HT-29 (cell line): ENCODE measurements around the gene NUP107. TPM values are rescaled to one million over a fixed set of nuclear protein-coding genes. Genes with fewer than 3 reads are reported as not detected.
"Not testable (repeated sequence)": the region's sequence is repeated elsewhere in the genome, so short reads cannot be mapped to it uniquely, and the experiment has no call there.

Source experiments
- DNase-seq: peaks from one replicate; pipeline ENCODE4 v3.0.0-alpha.2; 2015; ENCODE audit warnings: low spot score
- total RNA-seq: library from RNA; depleted of rRNA; stranded (reverse); fragments of >200 nt; shearing (Covaris generic); gene quantifications from 2 replicates; pipeline ENCODE4 v1.2.3, GENCODE V29; 2014; rRNA removed

The NUP107 gene
- total RNA-seq = 45.4 and 48.3 TPM in 2 replicates

DNA sequence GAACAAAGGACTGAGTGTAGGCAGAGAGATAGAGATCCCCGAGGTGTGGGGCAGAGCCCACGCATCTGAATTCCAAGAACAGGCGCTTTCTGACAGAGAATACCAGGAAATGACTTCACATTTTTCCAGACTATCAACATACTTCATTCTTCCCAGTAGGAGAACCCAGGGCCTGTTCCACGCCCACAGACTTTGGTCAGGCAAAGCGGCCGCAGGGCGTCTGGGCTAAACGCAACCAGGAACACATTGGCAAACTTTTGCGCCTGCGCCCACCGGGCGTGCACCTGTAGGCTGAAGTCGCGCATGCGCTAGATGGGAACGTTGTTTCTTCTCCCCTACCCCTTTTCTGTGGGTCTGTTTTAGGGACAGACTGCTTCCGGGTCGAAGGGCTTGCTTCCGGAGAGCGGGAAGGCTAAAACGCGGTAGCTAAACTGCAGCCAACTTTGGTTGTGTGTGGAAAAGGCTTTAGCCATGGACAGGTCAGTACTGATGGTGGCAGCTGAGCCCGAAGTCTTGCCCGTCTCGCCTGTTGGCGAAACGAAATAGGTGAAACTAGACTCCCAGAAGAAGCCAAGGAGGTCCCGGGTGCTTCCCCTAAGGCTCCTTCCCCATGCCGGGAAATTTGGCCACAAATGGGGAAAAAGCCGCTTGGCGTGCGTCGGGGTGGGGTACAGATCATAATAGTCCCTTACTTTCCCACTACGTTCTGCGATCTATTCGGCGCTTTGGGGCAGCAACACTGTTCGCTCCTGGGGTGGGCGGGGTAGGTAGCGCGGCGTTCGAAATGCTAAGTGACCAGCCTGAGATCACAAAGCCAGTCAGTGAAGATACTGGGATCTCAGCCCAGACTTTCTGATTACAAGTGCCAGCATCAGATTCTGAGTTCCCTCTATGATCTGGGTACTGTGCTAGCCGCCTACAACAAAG lies at the start of gene NUP107:
TSS of gene NUP107 (plus strand) at position 384 of the 927 bp plus-strand sequence. CDS start at position 472, 88 bp downstream.
- peak; percentile 100 for DNase-seq

DNA sequence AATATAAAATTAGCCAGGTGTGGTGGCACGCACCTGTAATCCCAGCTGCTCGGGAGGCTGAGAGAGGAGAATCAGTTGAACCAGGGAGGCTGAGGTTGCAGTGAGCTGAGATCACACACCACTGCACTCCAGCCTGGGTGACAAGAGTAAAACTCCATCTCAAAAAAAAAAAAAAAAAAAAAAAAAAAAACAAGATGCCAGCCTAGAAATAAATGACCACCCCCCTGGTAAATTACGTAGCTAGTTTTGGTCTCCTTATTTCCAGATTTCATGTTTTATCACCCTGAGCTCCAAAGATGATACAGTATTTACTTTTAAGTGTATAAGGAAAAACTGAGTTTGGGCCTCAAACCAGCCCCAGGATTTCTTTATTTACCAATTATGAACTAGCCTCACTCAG lies 49.3 kb upstream of the NUP107 start:
- not testable (repeated sequence) for DNase-seq

DNA sequence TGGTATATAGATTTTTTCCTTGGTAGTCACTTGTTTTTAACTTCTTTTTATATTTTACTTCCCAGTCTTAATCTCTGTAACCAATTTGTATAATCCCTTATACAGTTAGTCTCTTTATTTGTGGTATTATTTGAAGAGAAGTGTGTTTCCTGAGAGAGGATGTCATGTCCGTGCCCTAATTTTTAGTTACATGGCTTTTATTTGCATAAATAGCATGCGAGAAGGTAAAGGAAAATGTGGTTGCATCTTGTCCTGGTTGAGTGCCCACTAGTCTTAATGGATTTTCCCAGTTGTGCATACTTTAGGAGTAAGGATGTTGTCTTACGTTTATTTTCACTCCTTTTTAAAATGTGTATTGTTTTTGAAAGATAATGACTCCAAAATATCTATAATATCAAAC lies 48.6 kb upstream of the NUP107 start:
- DNase-seq = no peak

DNA sequence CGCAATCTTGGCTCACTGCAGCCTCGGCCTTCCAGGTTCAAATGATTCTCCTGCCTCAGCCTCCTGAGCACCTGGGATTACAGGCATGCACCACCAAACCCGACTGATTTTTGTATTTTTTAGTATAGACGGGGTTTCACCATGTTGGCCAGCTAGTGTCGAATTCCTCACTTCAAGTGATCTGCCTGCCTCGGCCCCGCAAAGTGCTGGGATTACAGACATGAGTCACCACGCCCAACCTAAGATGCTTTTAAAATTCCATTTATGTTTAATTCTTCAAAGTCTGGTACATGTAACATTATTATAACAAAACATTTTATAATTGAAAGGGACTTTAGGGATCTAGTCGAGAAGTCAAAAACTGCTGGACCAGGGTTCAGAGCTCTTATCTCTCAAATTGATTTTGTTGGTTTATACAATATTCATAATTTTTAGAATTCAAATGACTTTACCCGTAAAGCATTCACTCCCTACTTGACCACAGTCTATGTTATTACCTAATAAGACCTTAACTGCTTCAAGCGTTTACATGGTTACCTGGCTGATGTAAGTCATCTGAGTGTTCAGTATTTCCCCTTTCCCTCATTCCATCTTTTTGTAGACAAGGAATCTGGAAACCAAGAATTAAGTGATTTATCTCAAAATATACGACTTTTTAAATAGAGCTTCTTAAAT lies 47.9 kb upstream of the NUP107 start:
- DNase-seq = no peak

DNA sequence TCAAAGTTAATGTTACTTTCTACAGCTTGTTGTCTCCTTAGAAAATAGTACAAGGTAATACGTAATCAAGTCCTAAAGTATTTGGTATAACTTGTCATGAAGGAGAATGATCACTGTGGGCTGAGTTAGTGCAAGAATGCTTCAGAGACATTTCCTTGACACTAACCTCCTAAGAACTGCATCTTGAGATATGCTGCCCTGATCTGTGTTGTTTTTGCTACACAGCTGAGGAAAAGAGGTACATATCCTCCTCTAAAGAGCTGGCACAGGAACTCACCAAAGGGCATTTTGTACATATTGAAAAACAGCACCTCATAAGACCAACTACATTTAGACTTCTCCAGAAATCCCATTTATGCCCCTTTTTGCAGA lies 47.4 kb upstream of the NUP107 start:
- DNase-seq = no peak

DNA sequence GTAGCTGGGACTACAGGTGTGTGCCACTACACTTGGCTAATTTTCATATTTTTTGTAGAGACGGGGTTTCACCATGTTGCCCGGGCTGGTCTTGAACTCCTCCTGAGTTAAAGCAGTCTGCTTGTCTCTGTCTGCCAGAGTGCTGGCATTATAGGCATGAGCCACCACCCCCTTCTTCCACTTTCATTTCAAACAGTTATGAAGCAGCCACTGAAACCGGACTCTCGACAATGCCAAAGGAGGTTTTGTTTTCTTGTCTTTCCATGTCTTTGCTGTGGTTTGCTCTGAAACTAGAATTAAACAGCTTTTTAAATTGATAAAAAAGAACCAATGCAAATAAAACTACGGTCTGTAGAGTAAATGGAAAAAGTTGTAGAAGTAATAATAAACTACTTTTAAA lies 45.6 kb upstream of the NUP107 start:
- DNase-seq = no peak

DNA sequence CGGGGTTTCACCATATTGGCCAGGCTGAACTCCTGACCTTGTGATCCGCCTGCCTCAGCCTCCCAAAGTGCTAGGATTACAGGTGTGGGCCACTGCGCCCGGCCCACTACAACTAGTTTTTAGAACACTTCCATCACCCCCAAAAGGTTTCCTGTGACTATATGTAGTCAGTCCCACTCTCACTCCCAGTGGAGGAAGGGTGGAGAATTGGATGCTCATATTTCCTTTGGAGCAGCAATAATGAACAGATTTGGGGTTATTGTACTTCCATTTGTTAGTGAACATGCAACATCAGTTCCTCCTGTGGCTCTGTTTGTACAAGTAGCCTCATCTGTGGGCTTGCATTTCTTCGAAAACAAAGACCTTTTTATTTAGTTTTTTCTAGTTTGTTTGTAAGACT lies 40.3 kb upstream of the NUP107 start:
- no peak for DNase-seq

DNA sequence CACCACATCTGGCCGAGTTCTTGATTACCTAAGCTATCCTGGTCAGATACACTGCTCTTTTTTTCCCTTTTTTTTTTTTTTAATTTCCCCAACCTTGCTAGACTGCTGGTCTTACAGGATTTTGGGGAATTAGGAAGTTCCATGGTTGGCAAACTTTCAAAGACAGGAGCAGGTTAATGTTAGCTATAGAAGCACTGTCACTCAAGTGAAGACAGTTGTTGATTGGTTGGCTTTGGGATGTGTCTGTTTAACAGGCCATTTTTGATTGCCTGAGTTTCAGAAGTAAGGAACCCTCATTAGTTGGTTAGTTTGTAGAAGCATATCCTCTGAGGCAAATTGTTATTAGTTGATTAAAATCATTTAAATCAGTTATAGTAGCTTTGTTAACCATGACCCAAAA lies 39.3 kb upstream of the NUP107 start:
- no peak for DNase-seq

DNA sequence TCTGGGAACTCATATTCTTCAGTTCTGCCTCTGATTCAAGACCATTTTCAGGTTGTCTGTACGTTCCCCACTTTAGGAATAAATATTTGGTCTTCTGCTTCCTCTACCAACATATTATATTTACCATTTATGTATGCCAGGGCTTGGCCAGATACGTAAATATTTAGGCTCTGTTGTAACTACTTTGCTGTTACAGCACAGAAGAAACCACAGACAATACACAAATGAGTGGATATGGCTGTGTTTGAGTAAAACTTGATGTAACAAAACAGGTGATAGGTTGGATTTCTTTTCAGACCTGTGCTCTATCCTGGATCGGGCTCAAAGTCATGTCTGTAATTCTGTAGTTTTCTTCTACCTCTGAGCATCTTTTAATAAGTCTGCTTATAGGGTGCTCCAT lies 38.6 kb upstream of the NUP107 start:
- no peak for DNase-seq

DNA sequence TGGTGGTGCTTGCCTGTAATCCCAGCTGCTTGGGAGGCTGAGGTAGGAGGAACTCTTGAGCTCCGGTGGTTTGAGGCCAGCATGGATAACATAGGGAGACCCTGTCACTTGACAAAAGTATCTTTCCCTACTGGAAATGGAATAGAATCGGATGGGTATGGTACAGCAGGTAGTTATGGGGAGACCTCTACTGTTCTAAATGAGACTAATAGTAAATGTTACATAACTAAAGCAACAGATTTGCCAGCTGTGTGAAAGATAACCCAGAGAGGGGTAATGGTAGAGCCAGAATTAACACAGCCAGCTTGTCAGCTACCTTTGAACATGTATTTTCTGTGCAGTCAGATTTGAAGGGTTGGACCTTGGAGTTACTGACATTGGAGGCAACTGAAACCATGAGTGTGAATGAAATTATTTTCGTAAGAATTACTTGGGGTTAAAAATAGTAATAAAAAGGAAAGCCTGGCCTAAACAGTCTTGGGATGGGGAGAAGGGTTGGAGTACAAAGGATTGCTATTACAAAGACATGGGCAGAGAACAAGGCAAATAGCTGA lies 21.7 kb upstream of the NUP107 start:
- no peak for DNase-seq

DNA sequence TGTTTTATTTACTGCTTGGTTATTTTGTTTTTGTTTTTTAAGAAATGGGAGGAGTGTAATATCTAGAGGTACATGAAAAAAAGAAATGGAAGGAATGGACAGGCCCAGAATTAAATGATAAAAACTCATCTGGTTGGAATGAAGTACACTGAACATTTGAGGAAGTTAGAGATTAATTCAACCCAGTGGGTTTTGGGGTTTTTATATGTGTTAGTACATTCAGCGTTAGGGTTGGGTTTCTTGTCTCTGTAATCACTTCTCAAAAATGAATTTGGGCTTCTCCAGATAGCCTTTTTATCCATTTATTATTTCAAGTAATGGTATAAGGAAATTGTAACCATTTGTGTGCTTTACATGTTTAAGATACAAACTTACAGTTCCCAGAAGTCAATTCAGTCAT lies 19.5 kb upstream of the NUP107 start:
- DNase-seq = no peak

DNA sequence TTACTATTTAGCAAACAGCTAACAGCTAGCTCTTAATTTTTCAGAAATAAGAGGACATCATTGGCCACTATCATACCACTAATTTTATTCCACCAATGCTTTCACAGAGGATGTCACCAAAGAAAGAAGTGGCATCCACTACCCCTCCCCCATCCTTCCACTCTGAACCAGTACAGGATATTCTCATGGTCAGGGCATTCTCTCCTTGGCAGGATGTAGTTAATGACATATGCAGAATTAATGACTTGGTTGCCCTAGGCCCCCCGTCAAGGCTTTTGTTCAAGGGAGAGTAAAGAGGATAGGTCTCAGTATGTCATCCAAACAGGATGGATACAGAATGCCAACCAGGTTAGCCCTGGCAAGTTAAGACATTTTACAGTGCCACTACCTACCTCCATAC lies 18.9 kb upstream of the NUP107 start:
- DNase-seq = no peak

DNA sequence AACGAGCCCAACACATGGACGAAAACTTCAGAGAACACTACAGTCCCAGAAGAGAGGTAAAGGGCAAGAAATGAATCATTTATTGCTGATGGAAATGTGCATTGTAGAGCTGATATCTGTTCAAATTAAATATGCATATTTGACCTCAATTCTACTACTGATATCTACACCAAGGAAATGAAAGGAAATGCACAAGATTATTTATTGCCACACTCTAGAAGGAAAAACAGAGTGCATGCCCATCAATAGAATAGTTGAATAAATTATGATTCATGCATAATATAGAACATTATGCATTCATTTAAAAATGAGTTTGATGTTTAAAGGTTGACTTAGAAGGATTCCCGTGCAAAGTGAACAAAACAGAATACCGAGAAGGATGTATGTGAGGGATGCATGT lies 15.6 kb upstream of the NUP107 start:
- no peak for DNase-seq

DNA sequence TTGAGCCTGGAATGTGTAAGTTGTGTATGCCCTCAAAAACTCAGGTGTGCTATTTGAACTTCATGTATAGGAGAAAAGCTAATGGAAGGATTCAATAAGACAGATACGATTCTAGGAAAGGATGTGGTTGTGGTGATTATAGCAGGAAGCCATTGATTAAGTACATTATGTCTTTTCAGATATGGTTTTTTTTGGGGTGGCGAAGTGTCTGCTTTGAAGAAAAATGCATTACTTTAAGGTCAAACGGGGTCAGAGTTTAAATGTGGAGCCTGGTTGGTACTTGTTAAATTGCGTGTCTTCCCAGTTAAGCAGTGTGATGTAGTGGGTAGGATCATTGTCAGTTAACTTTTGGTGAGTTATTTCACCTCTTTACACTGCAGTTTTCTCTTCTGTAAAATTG lies 13.0 kb upstream of the NUP107 start:
- no peak for DNase-seq

DNA sequence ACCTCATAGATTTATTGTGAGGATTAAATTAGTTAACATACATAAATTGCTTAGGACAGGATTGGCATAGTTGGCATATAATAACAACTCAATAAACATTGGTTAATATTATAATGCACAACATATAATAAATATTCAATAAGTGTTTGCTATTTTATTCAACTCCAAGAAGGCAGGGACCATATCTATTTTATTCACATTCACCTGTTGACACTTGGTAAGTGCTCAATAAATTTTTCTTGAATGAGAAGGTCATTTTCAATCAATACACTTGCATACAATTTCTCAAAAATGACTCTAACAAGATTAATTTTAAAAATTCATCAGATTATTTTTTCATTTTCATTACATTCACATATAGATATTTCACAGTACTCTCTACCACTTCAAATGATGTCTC lies 12.4 kb upstream of the NUP107 start:
- no peak for DNase-seq

DNA sequence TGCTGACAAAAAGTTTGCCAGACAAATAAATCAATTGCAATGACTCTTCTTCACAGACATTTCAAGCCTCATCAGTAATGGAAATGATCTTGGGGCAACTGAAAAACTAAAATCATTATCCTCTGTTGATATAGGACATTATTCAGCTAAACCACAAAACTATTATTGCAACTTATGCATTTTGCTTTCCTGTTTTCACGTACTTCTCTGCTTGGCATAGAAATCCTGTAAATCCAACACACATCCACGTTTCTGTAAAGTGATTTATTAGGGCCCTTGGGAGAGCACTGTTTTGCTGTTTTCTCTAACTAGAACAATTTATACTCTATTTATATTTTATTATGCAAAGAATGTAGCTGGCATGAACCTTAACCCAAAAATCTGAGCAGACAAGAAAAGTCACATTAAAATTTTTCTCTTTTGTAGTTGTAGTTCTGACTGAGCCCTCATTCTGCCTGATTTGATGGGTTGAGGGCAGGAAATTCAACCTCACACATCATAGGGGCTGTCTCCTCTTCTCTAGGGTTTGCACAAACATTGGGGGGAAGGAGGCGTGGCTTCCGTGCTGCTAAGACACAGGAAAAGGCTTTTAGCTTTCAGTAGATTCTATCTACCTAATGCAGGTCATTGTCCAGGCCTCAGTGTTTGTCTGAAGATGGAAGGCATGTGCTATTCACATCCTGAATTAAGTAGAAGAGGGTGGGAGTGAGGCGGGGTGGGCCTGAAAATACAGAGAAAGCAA lies 11.5 kb upstream of the NUP107 start:
- DNase-seq = no peak

DNA sequence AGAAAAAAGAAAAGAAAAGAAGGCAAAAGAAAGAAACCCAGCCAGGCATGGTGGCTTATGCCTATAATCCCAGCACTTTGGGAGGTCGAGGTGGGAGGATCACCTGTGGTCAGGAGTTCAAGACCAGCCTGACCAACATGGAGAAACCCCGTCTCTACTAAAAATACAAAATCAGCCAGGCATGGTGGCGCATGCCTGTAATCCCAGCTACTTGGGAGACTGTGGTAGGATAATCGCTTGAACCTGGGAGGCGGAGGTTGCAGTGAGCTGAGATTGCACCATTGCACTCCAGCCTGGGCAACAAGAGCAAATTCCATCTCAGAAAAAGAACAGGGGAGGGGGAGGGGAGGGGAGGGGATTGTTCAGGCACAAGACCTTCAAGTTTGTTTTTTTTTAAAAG lies 9.9 kb upstream of the NUP107 start:
- not testable (repeated sequence) for DNase-seq

DNA sequence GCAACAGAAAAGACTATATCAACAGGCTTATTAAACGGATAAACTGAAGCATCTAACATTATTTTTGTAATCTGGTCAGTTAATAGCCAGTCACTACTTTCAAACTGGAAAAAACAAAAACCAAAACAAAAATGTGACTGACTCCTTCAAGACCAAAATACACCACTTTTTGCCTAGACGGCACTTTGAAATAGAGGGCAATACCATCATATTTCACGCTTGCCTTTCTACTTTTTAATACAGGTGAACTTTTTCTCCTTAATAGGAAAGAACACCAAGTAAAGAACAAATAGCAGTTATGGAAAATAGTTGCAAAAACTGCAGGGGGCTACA lies 550 bp upstream of the NUP107 start:
- no peak for DNase-seq

DNA sequence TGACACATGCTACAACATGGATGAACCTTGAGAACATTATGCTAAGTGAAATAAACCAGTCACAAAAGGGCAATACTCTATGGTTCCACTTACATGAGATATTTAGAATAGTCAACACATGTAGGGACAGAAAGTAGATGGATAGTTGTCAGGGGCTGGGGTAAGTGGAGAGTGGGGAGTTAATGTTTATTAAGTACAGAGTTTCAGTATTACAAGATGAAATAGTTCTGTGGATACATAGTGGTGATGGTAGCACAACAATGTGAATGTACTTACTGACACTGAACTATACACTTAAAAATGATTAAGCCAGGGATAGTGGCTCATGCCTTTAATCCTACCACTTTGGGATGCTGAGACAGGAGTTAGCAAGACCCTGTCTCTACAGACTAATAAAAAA lies 8.7 kb downstream of the NUP107 start:
- DNase-seq = no peak

DNA sequence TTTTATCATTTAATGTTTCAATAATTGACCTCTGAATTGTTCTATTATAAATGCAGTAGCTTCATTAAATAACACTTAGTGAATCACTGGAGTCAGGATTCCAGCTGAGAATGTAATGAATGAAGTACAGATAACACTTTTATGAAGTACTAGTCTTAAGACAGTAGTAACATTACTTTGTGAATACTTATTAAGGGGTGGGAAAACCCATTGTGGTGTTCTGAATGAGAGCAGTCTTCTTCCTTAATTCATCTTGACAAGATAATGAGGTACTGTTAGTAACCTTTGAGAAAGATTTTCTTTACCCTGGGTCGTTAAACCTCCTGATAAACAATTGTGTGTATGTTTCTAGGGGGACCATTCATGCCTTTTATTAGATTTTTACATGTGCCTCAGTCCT lies 12.7 kb downstream of the NUP107 start:
- no peak for DNase-seq

DNA sequence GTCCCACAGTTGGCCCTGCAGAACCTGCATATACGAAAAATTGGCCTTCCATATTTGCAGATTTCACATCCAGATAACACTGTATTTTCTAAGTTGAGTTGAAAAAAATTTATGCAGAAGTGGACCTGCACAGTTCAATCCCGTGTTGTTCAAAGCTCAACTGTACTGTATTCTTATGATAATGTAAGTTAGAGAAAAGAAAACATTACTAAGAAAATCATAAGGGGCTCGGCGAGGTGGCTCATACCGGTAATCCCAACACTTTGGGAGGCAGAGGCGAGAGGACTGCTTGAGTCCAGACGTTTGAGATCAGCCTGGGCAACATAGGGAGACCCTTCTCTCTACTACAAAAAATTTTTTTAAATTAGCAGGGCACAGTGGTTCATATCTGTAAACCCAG lies 41.0 kb downstream of the NUP107 start:
- no peak for DNase-seq

DNA sequence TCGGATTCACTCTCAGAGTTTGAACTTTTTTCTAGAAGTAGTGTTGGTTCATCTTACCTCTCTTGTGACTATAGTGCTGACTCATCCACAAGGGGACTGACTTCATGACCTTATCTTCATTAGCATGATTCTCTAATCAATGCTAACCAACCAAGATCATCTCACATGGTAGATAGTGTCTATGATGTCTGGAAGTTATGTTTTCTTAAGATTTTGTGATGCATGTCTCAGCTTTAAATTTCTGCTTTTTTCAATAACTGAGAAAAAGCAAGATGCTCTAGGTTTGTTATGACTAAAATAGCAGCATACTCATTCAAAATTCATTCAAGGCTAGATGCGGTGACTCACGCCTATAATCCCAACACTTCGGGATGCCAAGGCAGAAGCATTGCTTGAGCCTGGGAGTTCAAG lies 46.9 kb downstream of the NUP107 start:
- no peak for DNase-seq
